Activated CD8-positive, alpha-beta T cell treated with anti-CD3 and anti-CD28 coated beads for 36 hours (primary cell): Measurements from ENCODE around the gene MAF. TPM values are rescaled to one million over a fixed set of nuclear protein-coding genes. Genes with fewer than 3 reads are reported as not detected.

Source experiments
- ATAC-seq: fragments of 200-7000 bp; cut with Tn5 transposase; one replicate; pipeline ENCODE4 v1.10.0; 2021; ENCODE audit warnings: mild to moderate bottlenecking, moderate library complexity
- CTCF ChIA-PET: fragments of 350-600 bp; sonication (Branson Sonifier 250); formaldehyde crosslinking; loops from one replicate; lab custom pipeline; 2021; ENCODE audit warnings: antibody characterized with exemption; lab: Charles Lee
- POLR2A ChIA-PET: fragments of 350-600 bp; sonication (Branson Sonifier 250); formaldehyde crosslinking; loops from one replicate; lab custom pipeline; 2021; ENCODE audit warnings: antibody characterized with exemption; lab: Charles Lee
- DNase-seq: peaks from one replicate; pipeline ENCODE4 v3.0.0-alpha.2; 2020
- H3K27ac Mint-ChIP-seq: one replicate; pipeline ENCODE4 v1.8.0; 2021; ENCODE audit warnings: mild to moderate bottlenecking, mixed read lengths
- H3K27me3 Mint-ChIP-seq: one replicate; pipeline ENCODE4 v1.8.0; 2021; ENCODE audit warnings: mixed read lengths
- H3K36me3 Mint-ChIP-seq: one replicate; pipeline ENCODE4 v1.8.0; 2021; ENCODE audit warnings: low read depth, mixed read lengths
- H3K4me1 Mint-ChIP-seq: one replicate; pipeline ENCODE4 v1.8.0; 2021; ENCODE audit warnings: low read depth, mixed read lengths
- H3K4me3 Mint-ChIP-seq: one replicate; pipeline ENCODE4 v1.8.0; 2021; ENCODE audit warnings: mild to moderate bottlenecking, moderate library complexity, mixed read lengths
- H3K9me3 Mint-ChIP-seq: one replicate; pipeline ENCODE4 v1.8.0; 2021; ENCODE audit warnings: mixed read lengths
- CTCF ChIP-seq: fragments of 200-600 bp; IDR thresholded peaks from one replicate; pipeline ENCODE4 v1.8.0; 2022; ENCODE audit warnings: antibody characterized with exemption, mild to moderate bottlenecking
- intact Hi-C: fragments of 100-400 bp; cut with micrococcal nuclease; formaldehyde crosslinking; loops from one replicate; pipeline ENCODE4 v1.10.0; 2022
- total RNA-seq, 2 experiments: library from RNA; stranded (reverse); gene quantifications; one replicate each; pipeline ENCODE4 v1.2.3, GENCODE V29; 2021

The MAF gene
- total RNA-seq, 2 experiments from 2014 or later = 17.4 to 18.6 TPM

GRCh38 chr16:79560318-79560717 lies 40.2 kb downstream of the MAF start:
- DNase-seq = no peak
- TF ChIP-seq CTCF = no peak
- no peaks in the 10 kb centered on the region for H3K4me1 Mint-ChIP-seq
- H3K4me3 Mint-ChIP-seq = no peak overlapping the region
- peaks cover 14% of the 10 kb centered on the region for H3K27me3 Mint-ChIP-seq
- ChIA-PET CTCF (no interaction called here), POLR2A (no interaction called here)
- H3K27ac Mint-ChIP-seq = no peak overlapping the region
- no peaks in the 10 kb centered on the region for H3K36me3 Mint-ChIP-seq
- intact Hi-C loops = no loop called here
- ATAC-seq = no peak
- peaks cover 5% of the 10 kb centered on the region for H3K9me3 Mint-ChIP-seq

- Mint-ChIP-seq H3K9me3 (peaks cover 5% of the 10 kb centered on the region), H3K27ac (no peak overlapping the region), H3K27me3 (peaks cover 14% of the 10 kb centered on the region), H3K4me1 (no peaks in the 10 kb centered on the region), H3K4me3 (no peak overlapping the region), H3K36me3 (no peaks in the 10 kb centered on the region)
- ATAC-seq (no peak), DNase-seq (no peak)
- intact Hi-C loops = no loop called here
- POLR2A ChIA-PET = no interaction called here
- CTCF ChIA-PET = no interaction called here
- TF ChIP-seq CTCF = no peak
These were observed 41.0 kb downstream of the MAF start for GRCh38 chr16:79559532-79559931.

GRCh38 chr16:79557421-79557820 lies 43.1 kb downstream of the MAF start:
- Mint-ChIP-seq H3K27me3 (peaks cover 10% of the 10 kb centered on the region), H3K36me3 (no peaks in the 10 kb centered on the region), H3K4me3 (no peak overlapping the region), H3K4me1 (no peaks in the 10 kb centered on the region), H3K9me3 (peaks cover 5% of the 10 kb centered on the region), H3K27ac (no peak overlapping the region)
- TF ChIP-seq CTCF = no peak
- POLR2A ChIA-PET = no interaction called here
- DNase-seq (no peak), ATAC-seq (no peak)
- CTCF ChIA-PET = no interaction called here
- intact Hi-C loops = no loop called here

GRCh38 chr16:79554912-79555311 lies 45.6 kb downstream of the MAF start:
- POLR2A ChIA-PET = no interaction called here
- Mint-ChIP-seq H3K36me3 (no peaks in the 10 kb centered on the region), H3K27ac (no peak overlapping the region), H3K4me3 (no peak overlapping the region), H3K4me1 (no peaks in the 10 kb centered on the region), H3K27me3 (peaks cover 7% of the 10 kb centered on the region), H3K9me3 (peaks cover 5% of the 10 kb centered on the region)
- intact Hi-C loops = no loop called here
- TF ChIP-seq CTCF = no peak
- ATAC-seq (no peak), DNase-seq (no peak)
- CTCF ChIA-PET = interaction anchor here (0.6 kb wide), 1 partner anchor 372 kb away, joined by 3 read pairs; no protein-coding TSS in a partner anchor

- CTCF ChIA-PET = no interaction called here
These were observed 50.2 kb downstream of the MAF start for GRCh38 chr16:79550373-79550772.

More at GRCh38 chr16:79550373-79550772, 50.2 kb downstream of the MAF start:
- POLR2A ChIA-PET = no interaction called here
- H3K4me3 Mint-ChIP-seq = no peak overlapping the region
- no peak for TF ChIP-seq CTCF
- H3K27me3 Mint-ChIP-seq = peaks cover 5% of the 10 kb centered on the region
- no peak for DNase-seq
- intact Hi-C loops = no loop called here
- H3K9me3 Mint-ChIP-seq = no peaks in the 10 kb centered on the region
- H3K36me3 Mint-ChIP-seq = no peaks in the 10 kb centered on the region
- ATAC-seq = no peak
- H3K27ac Mint-ChIP-seq = no peak overlapping the region
- H3K4me1 Mint-ChIP-seq = no peaks in the 10 kb centered on the region
